GM10266 (cell line): ENCODE measurements around the gene PROZ.

Experiments used
- DNase-seq: peaks from one replicate; pipeline ENCODE4 v3.0.0; 2012; ENCODE audit errors: extremely low spot score
- TF ChIP-seq, protein P1 (sequence below): IDR thresholded peaks from 2 replicates; pipeline ENCODE4 v1.5.1; 2012; ENCODE audit warnings: mild to moderate bottlenecking, low read depth; ENCODE audit not compliant: control insufficient read depth, insufficient read depth; ENCODE audit errors: missing control alignments

The PROZ gene

DNA sequence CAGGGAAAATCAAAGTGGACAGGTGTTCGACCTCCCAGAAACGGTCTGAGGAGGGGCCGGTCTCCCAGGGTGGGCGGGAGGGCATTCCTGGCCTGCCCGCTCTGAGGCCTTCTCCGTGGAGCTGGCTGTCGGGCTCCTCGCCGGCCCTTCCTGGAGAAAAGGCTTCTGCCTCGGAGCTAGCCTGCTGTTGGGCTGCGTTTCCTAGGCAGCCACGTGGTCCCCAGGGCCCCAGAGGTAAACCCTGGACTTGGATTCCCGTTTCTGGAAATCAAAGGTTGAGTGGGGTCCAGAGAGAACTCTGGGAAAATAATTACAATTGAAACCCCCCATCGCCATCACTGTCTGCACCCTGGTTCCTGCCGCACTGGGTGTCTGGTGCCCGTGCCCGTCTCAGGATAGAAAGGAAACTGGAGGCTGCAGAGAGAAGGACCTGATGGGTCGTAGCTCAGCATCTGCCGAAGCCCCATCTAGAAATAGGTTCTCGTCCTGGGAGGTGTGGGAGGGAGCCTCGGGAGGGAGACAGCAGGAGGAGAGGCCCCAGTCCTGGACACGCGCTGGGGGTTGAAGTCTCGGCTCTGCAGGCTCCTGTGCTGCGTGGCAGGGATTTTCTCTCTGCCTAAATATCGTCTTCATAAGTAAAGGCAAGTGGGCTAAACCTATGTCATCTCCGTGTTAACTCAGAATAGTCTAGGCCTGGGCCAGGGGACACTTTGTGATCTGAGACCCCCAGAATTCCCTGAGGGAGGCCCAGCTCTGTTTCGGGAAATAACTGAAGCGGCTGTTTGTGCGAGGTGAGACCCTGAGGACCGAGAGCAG is 7.7 kb upstream of the PROZ start:
- TF ChIP-seq, protein P1, sequence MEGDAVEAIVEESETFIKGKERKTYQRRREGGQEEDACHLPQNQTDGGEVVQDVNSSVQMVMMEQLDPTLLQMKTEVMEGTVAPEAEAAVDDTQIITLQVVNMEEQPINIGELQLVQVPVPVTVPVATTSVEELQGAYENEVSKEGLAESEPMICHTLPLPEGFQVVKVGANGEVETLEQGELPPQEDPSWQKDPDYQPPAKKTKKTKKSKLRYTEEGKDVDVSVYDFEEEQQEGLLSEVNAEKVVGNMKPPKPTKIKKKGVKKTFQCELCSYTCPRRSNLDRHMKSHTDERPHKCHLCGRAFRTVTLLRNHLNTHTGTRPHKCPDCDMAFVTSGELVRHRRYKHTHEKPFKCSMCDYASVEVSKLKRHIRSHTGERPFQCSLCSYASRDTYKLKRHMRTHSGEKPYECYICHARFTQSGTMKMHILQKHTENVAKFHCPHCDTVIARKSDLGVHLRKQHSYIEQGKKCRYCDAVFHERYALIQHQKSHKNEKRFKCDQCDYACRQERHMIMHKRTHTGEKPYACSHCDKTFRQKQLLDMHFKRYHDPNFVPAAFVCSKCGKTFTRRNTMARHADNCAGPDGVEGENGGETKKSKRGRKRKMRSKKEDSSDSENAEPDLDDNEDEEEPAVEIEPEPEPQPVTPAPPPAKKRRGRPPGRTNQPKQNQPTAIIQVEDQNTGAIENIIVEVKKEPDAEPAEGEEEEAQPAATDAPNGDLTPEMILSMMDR, result no peak
- DNase-seq, result no peak

- DNase-seq, result peak; percentile 59
- TF ChIP-seq, protein P1, result no peak
Observed at GRCh38 chr13:113151745-113152690, 6.4 kb upstream of the PROZ start.

GRCh38 chr13:113152691-113152983 is 5.8 kb upstream of the PROZ start:
- TF ChIP-seq, protein P1, result no peak
- DNase-seq, result no peak

DNA sequence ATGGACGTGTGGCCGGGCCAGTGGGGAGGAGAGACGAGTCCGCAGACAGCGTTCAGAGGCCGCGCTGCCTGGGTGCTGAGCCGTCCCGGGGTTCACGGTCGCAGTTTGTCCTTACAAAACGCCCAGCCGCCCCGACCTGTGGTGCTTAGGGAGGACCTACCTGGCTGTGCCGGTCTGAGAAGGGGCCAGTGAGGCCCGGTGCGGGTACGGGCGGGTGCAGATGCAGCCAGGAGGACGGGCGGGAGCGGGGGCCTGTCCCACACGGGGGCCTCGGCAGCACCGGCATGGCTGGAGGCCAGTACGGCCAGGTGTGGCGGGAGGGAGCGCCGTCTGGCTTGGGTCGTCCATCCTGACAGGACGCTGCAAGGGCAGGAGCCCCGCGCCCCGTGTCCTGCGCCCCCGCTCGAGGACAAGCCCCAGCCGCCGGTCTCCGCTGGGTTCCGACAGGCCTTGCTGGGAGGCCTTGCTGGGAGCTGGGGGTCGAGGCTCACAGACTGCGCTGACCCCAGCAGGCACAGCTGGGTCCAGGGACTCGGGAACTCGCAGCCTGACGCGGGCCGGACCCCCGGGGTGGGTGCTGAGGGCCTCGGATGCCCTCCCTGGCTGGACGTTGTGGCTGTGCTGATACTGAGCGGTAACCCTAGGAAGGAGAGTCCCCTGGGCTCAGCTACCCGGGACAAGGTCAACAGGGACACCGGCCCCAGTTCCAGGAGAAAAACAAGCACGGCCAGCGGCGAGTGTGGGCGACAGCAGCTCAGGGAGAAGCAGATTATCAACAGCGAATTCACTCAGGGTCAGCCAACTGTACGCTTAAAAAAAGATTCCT is 5.3 kb upstream of the PROZ start:
- peak; percentile 55 for DNase-seq

DNA sequence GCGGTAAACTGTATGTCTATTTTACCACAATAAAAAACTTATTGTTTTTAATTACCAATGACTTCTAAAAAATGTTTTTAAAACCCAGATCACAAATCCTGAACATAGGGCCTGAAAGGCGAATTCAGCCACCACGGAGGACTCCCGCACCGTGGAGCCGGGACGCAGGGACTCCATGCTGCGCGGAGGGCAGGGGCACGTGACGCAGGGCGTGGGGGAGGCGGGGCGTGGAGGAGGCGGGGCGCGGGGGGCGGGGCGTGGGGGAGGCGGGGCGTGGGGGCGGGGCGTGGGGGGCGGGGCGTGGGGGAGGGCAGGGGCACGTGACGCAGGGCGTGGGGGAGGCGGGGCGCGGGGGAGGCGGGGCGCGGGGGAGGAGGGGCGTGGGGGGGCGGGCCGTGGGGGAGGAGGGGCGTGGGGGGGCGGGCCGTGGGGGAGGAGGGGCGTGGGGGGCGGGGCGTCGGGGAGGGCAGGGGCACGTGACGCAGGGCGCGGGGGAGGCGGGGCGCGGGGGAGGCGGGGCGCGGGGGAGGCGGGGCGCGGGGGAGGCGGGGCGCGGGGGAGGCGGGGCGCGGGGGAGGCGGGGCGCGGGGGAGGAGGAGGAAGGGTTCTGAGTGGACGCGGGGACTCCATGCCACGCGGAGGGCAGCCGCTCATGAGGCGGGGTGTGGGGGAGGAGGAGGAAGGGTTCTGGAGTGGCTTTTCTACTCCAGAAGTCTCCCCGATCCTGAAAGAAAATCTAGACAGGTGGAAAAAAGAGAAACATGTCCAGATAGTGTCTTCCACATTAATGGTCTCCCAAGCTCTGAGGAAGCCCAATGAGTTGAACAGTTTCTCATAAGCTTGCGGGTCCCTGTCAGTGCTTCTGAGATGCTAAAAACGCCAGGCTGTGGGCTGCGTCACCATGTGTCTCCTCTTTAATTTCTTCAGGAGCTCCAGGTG is 4.4 kb upstream of the PROZ start:
- TF ChIP-seq, protein P1, result no peak

More for the DNA sequence above, 5.3 kb upstream of the PROZ start:
- TF ChIP-seq, protein P1, result no peak

DNA sequence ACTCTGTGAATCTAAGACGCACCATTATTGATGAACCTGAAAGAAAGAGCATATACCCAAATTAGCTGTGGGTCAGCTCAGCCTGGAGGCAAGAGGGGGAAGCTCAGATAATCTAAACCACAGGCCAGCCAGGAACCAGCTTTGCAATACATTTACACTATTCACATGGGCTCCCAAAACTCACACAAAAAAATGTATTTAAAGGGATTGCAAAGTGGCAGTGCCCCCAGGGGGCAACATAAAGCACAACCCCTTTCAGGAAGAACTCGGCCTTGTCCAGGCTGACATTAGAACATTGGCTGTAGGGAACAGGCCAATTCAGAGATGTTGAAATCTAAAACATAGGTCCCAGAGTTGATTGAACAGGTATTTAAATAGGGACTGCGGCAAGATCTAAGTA is 3.2 kb upstream of the PROZ start:
- DNase-seq, result no peak
- TF ChIP-seq, protein P1, result no peak

More for the DNA sequence above, 4.4 kb upstream of the PROZ start:
- peak; percentile 85 for DNase-seq
